Measurements from ENCODE around the gene MYL5. TPM values are rescaled to one million over a fixed set of nuclear protein-coding genes. Genes with fewer than 3 reads are reported as not detected.

The MYL5 gene
- total and polyA plus RNA-seq, 2 of the 13 experiments (the other 11 are each of a cell fraction or from before 2014, with no cell fraction given): 6.5 to 16.0 TPM

GRCh38 chr4:684623-685327, 10.4 kb downstream of the MYL5 start (continued):
- no peak for TF ChIP-seq AGO2 (optimal IDR thresholded peaks at IDR 0.05; ENCODE audit: low read depth, low read length)

- ChIA-PET CTCF (ENCODE audit: low intra/inter-chr PET ratio, low total read pairs) (no interaction called here), POLR2A (no interaction called here)
- Histone ChIP-seq H2AFZ (ENCODE audit: low read length) (no peak overlapping the region), H3K79me2 (ENCODE audit: insufficient read depth, low read length) (no peaks in the 10 kb centered on the region), H3K9me3 (ENCODE audit: low read length) (no peaks in the 10 kb centered on the region), H3K4me3 (replicated peaks in 1 of 3; ENCODE audit: insufficient read depth in 1 of 3, low read depth in 2 of 3, low read length in 3 of 3) (no peak overlapping the region), H3K4me2 (ENCODE audit: low read depth, low read length) (no peak overlapping the region), H3K9ac (ENCODE audit: insufficient read depth, low read depth, low read length) (no peak overlapping the region), H3K4me1 (ENCODE audit: insufficient read depth, low read length) (peaks cover 82% of the 10 kb centered on the region), H3K27ac (ENCODE audit: extremely low read length, insufficient read depth, low read length) (no peak overlapping the region), H3K27me3 (ENCODE audit: control insufficient read depth in 1 of 2, insufficient read depth in 2 of 2, low read length in 2 of 2) (0 out of 5 replicates have a peak, but pooled peaks cover 0 to 1% of the 10 kb centered on the region in 2 experiments), H3K36me3 (replicated peaks in 1 of 2; ENCODE audit: control insufficient read depth in 1 of 2, insufficient read depth in 2 of 2, low read length in 2 of 2) (no peaks in the 10 kb centered on the region), H4K20me1 (ENCODE audit: insufficient read depth, low read length) (no peaks in the 10 kb centered on the region)
- WGBS (ENCODE audit: low lambda C conversion rate): 78% methylated on average over 7 of the region's 37 CpGs
- intact Hi-C loops (cut with micrococcal nuclease; ENCODE audit: unreplicated experiment) (loop anchor here (2.0 to 5.0 kb wide), 2 partner anchors 19 to 36 kb away; partner anchors contain the start of gene PCGF3), in situ Hi-C loops (cut with HindIII; ENCODE audit: extremely low pct_ligation_motif_present, low pct_unique_long_range_greater_than_20kb) (no loop called here)
- TF ChIP-seq ZNF609 (CRISPR knock-in tag; IDR thresholded peaks at IDR 0.05; ENCODE audit: borderline replicate concordance) (no peak), AGO1 (IDR thresholded peaks at IDR 0.05; ENCODE audit: low read depth, low read length, poor library complexity, severe bottlenecking) (peak; percentile 26)
- no TSS peak for BruUV-seq (replicated peaks)
- FAIRE-seq: no peak
- ATAC-seq: no peak
- DNase-seq (ENCODE audit: low spot score): no peak
Measured at GRCh38 chr4:685679-686412, 11.5 kb downstream of the MYL5 start.
